ENCODE results near the gene TRIM5. TPM values are rescaled to one million over a fixed set of nuclear protein-coding genes. Genes with fewer than 3 reads are reported as not detected.

The TRIM5 gene, protein sequence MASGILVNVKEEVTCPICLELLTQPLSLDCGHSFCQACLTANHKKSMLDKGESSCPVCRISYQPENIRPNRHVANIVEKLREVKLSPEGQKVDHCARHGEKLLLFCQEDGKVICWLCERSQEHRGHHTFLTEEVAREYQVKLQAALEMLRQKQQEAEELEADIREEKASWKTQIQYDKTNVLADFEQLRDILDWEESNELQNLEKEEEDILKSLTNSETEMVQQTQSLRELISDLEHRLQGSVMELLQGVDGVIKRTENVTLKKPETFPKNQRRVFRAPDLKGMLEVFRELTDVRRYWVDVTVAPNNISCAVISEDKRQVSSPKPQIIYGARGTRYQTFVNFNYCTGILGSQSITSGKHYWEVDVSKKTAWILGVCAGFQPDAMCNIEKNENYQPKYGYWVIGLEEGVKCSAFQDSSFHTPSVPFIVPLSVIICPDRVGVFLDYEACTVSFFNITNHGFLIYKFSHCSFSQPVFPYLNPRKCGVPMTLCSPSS
- total RNA-seq (10 to 100 TPM; 31.1 to 44.3 (median 34.2) TPM), polyA plus RNA-seq (10 to 100 TPM in 1 of 3 donors, 1 to 10 TPM in 2; 7.8 to 13.6 (median 9.0) TPM)
- long read RNA-seq, donor 1, partial matches to known transcripts = 0 of 4 reads
- long read RNA-seq, donor 1, other reads (novel, unspliced or antisense) = 0 of 4 reads
- long read RNA-seq, donor 2 = 0 reads

DNA sequence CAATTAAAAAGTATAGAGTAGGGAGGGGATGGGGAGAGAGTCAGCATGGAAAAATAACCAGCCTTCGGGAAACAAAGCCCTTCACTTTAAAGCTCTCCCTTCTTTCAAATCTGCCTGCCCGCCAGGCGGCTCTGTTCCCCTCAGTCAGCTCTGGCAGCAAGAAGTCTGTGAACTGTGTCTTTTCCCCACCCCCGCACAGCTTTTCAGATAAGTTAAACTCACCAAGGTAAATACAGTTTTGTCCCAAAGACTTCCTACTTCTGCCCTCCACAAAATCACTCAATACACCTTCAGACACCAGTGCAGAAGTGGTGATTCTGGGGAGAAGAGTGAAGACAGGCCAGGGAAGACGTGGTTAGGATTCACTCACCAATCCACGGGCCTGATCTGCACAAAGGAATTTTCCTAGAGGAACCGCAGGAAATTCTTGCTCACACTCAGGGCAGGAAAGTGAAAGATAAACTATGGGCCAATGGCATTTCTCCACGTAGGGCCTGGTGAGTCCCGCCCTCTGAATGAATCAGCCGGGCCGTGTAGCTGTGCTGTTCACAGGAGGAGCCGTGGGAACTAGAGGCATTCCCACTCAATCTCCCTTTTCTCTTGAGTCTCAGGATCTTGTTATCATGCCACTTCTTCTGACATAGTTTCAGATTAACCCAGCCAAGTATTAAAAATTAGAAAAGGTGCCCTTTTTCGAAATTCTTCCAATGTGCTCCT is at the start of gene TRIM5:
Gene TRIM5, minus strand, starts transcription at position 429 of the 717 bp plus-strand sequence. CDS start 4,897 bp downstream, outside the sequence.
- Histone ChIP-seq H3K36me3 (peaks cover 0 to 19% (median 8%) of the 10 kb centered on the region in 6 donors), H3K9me3 (no peaks in the 10 kb centered on the region), H3K27ac (peak within 1 kb of the TSS; percentile 81 to 97 (median 92)), H3K4me3 (peak within 1 kb of the TSS; percentile 44 to 76 (median 58)), H3K27me3 (replicated peaks in 1 of 7) (no peaks in the 10 kb centered on the region), H3K4me1 (peaks cover 12 to 76% (median 43%) of the 10 kb centered on the region in 6 donors)
- TF ChIP-seq, protein P1, sequence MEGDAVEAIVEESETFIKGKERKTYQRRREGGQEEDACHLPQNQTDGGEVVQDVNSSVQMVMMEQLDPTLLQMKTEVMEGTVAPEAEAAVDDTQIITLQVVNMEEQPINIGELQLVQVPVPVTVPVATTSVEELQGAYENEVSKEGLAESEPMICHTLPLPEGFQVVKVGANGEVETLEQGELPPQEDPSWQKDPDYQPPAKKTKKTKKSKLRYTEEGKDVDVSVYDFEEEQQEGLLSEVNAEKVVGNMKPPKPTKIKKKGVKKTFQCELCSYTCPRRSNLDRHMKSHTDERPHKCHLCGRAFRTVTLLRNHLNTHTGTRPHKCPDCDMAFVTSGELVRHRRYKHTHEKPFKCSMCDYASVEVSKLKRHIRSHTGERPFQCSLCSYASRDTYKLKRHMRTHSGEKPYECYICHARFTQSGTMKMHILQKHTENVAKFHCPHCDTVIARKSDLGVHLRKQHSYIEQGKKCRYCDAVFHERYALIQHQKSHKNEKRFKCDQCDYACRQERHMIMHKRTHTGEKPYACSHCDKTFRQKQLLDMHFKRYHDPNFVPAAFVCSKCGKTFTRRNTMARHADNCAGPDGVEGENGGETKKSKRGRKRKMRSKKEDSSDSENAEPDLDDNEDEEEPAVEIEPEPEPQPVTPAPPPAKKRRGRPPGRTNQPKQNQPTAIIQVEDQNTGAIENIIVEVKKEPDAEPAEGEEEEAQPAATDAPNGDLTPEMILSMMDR (IDR thresholded peaks at IDR 0.05 in 8 of 11, conservative IDR thresholded peaks at IDR 0.05 in 3 of 11) = peak; percentile 32 to 79 (median 64)
- TF ChIP-seq POLR2AphosphoS5 (IDR thresholded peaks at IDR 0.05) (peak in 2 of 3 donors; percentile 77 to 84), POLR2A (IDR thresholded peaks at IDR 0.05) (peak in 1 of 3 donors; percentile 23)
- WGBS, 5 donors = 1 to 3% (median 2%) methylated on average over 13 of the region's 13 CpGs
- peak; percentile 91 for DNase-seq
- intact Hi-C loops (cut with DNase I; ENCODE audit: low total_unique reads) = no loop called here

DNA sequence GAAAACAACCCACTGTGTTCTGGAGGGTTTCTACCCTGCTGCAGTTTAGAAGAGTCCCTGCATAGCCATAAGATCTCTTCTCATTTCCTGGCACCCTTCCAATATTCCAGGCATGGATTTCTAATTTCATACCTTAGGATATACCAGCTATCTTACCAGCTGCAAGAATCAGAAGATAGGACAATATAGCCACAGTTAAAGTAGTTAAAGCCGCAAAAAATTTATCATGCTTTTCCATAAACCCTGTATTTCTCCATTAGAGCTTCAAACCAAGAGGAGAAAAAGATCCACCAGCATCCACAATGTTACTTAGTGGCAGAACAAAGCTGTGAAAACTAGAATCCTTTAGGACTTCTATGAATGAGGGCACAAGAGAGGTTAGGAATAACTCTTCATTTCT is 42.8 kb upstream of the TRIM5 start:
- H3K27me3 ChIP-seq (replicated peaks in 1 of 7) = no peaks in the 10 kb centered on the region
- no peaks in the 10 kb centered on the region for H3K9me3 ChIP-seq
- no peak overlapping the region for H3K27ac ChIP-seq
- no peak for DNase-seq
- WGBS, 5 donors = 94 to 100% (median 96%) methylated on average over 1 of the region's 1 CpG
- H3K4me1 ChIP-seq = no peaks in the 10 kb centered on the region
- peaks cover 0 to 7% (median 0%) of the 10 kb centered on the region in 6 donors for H3K36me3 ChIP-seq
- intact Hi-C loops (cut with DNase I; ENCODE audit: low total_unique reads) = no loop called here
- TF ChIP-seq, protein P1 (IDR thresholded peaks at IDR 0.05 in 8 of 11, conservative IDR thresholded peaks at IDR 0.05 in 3 of 11) = no peak
- TF ChIP-seq POLR2AphosphoS5 (IDR thresholded peaks at IDR 0.05) (no peak), POLR2A (IDR thresholded peaks at IDR 0.05) (no peak)
- no peak overlapping the region for H3K4me3 ChIP-seq

DNA sequence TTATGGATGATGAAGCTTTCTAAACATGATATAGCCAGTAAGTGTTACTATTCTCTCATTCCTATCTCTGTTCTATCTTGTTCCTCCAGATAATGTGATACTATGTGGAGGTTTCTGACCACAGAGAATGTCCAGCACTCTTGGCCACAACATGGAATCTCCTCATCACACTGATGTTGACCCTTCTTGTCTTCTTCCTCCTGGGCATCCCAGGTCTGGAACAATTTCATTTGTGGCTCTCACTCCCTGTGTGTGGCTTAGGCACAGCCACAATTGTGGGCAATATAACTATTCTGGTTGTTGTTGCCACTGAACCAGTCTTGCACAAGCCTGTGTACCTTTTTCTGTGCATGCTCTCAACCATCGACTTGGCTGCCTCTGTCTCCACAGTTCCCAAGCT is 41.5 kb upstream of the TRIM5 start:
- H3K36me3 ChIP-seq = peaks cover 0 to 7% (median 0%) of the 10 kb centered on the region in 6 donors
- no peaks in the 10 kb centered on the region for H3K27me3 ChIP-seq (replicated peaks in 1 of 7)
- no peak overlapping the region for H3K27ac ChIP-seq
- no peaks in the 10 kb centered on the region for H3K4me1 ChIP-seq
- TF ChIP-seq POLR2AphosphoS5 (IDR thresholded peaks at IDR 0.05) (no peak), POLR2A (IDR thresholded peaks at IDR 0.05) (no peak)
- TF ChIP-seq, protein P1 (IDR thresholded peaks at IDR 0.05 in 8 of 11, conservative IDR thresholded peaks at IDR 0.05 in 3 of 11) = no peak
- no peak overlapping the region for H3K4me3 ChIP-seq
- intact Hi-C loops (cut with DNase I; ENCODE audit: low total_unique reads) = no loop called here
- DNase-seq = no peak
- WGBS, 5 donors = 86 to 100% (median 94%) methylated on average over 1 of the region's 1 CpG
- H3K9me3 ChIP-seq = no peaks in the 10 kb centered on the region

Measured in spleen (tissue), 13 donors.